Small intestine (tissue), 7 donors: Measurements from ENCODE around the gene SWSAP1. TPM values are rescaled to one million over a fixed set of nuclear protein-coding genes. Genes with fewer than 3 reads are reported as not detected.
"Not testable (repeated sequence)": the region's sequence is repeated elsewhere in the genome, so short reads cannot be mapped to it uniquely, and the experiment has no call there.

Experiments
- DNase-seq, 2 donors: peaks; one replicate each; pipeline versions ENCODE4 v3.0.0 to v3.0.0-alpha.2; 2013
- FAIRE-seq: peaks from 2 replicates; lab custom pipeline; 2012; peaks lifted over from hg19 to GRCh38; lab: Jason Lieb, UNC
- H3K27ac ChIP-seq, 3 donors: one replicate each; pipeline ENCODE4 v1.5.1; 2013; ENCODE audit warnings: low read length in 2 of 3, mild to moderate bottlenecking in 2 of 3, control low read depth in 1 of 3, inconsistent platforms in 1 of 3, low read depth in 1 of 3, moderate library complexity in 1 of 3
- H3K27me3 ChIP-seq, 3 donors: one replicate each; pipeline ENCODE4 v1.6.1; 2013; ENCODE audit warnings: low read length in 3 of 3, inconsistent platforms in 1 of 3; ENCODE audit not compliant: control insufficient read depth in 3 of 3, insufficient read depth in 3 of 3
- H3K36me3 ChIP-seq, 3 donors: one replicate each; pipeline ENCODE4 v1.6.1; 2013; ENCODE audit warnings: low read length in 3 of 3, inconsistent platforms in 1 of 3, low read depth in 1 of 3, mild to moderate bottlenecking in 1 of 3, moderate library complexity in 1 of 3; ENCODE audit not compliant: control insufficient read depth in 3 of 3, insufficient read depth in 2 of 3
- H3K4me1 ChIP-seq, 3 donors: one replicate each; pipeline ENCODE4 v1.6.1; 2013; ENCODE audit warnings: low read length in 2 of 3, inconsistent platforms in 1 of 3, low read depth in 1 of 3, mild to moderate bottlenecking in 1 of 3, moderate library complexity in 1 of 3; ENCODE audit not compliant: control insufficient read depth in 3 of 3, insufficient read depth in 2 of 3
- H3K4me3 ChIP-seq, 3 donors: one replicate each; pipeline ENCODE4 v1.5.1; 2013; ENCODE audit warnings: low read length in 3 of 3, control low read depth in 1 of 3, inconsistent platforms in 1 of 3, low read depth in 1 of 3, mild to moderate bottlenecking in 1 of 3, moderate library complexity in 1 of 3
- H3K9me3 ChIP-seq, 2 donors: one replicate each; pipeline ENCODE4 v1.6.1; 2013; ENCODE audit warnings: low read depth in 1 of 2, low read length in 1 of 2; ENCODE audit not compliant: control insufficient read depth in 2 of 2, insufficient read depth in 1 of 2
- WGBS, 3 donors: extraction: QIAGEN DNeasy Blood & Tissue Kit; methylation state at CpG; one replicate each; pipeline ENCODE4 v1.1.7; 2013; 5-methylcytosine and 5-hydroxymethylcytosine counted together
- polyA plus RNA-seq, 4 donors: library from polyadenylated mRNA; stranded (reverse) in 3 of 4; unstranded in 1 of 4; fragments of 200-250 nt in 3 of 4; fragments of 120-200 nt in 1 of 4; gene quantifications; one replicate each; pipeline versions ENCODE4 v1.2.1 to v1.2.3, GENCODE V29; 2013
- donor health status: healthy with polysubstance abuse.
- donor health status: control.
- donor health status: control.
- donor health status: Bipolar disorder and iron deficiency.
- donor health status: healthy.

SWSAP1 gene
- polyA plus RNA-seq, 4 donors: 3.0 to 4.0 (median 3.2) TPM

DNA sequence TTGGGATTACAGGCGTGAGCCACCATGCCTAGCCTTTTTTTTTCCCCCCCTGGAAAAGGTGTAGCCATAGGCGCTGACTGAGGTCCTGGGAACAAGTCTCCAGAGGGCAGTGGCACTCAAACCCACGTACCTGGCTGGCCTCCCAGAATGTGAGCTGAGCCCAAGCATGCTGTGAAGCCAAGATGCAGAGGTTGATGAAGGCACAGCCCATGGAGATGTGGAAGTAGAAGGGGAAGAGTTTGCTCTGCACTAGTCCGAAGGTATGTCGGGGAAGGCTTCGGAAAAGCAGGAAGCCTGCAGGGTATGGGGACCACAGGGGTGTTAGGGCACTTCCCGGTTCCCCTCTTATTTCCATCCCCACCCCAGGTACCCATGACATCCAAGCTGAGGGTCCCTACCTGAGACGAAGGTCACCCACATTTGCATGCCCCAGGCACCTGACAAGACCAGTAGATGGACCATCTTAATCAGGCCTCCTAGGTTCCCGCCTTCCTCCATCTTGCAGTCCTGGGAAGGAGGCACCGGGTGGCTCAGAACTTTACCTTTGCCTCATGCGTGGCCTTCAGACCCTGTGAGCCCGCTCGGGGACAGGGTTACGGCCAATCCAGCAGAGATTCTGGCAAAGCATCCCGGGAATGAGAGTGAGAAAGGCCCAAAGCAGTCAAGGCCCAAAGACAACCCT is 29.2 kb upstream of the SWSAP1 start:
- FAIRE-seq (no peak), DNase-seq (peak; percentile 33 to 47)
- Histone ChIP-seq H3K27ac (peak overlapping the region; percentile 59 to 86 (median 84)), H3K4me1 (peaks cover 4 to 31% (median 5%) of the 10 kb centered on the region in 3 donors), H3K27me3 (no peaks in the 10 kb centered on the region), H3K36me3 (peaks cover 0 to 29% (median 0%) of the 10 kb centered on the region in 3 donors), H3K9me3 (peaks cover 0 to 11% of the 10 kb centered on the region in 2 donors), H3K4me3 (peak overlapping the region; percentile 64 to 92 (median 67))
- WGBS, 3 donors: 18 to 41% (median 38%) methylated on average over 15 of the region's 15 CpGs

DNA sequence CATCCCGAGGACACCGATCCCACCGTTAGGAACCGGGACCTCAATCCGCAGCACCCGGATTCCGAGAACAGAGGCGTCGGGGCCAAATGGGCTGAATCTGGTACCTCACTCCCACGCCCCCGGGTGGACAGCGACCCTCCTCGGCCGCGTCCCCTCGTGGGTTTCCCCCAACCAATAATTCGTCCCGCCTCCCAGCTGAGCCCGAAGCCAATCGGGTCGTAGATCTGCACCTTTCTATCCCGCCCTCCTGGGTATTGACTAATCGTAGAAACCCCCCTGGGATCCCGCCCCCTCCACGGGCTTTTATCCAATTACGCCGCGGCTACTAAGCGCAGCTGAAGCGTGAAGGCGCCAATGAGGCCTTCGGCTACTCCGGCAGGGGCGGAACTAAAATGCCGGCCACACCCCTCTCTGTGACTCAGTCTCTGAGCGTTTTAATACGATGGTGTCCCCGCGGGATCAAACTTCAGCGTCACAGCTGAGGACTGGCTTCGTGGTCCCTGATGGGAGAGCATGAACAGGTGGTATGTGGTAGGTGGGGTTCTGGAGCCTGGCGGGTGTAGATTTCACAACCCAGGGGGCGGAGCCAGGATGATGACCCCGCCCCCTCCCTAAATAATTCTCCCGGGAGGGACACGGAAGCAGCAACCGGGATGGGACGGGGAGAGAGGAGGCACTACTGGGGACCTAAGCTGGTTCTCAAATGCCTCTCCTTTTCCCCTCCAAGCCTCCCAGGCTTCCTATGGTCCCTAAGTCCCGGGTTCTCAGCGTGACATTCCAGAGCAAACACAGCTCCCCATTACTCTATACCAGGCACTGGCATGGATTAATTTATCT is 28.1 kb upstream of the SWSAP1 start, which contains the start of the genes CCDC159 and TMEM205:
TSS of gene CCDC159 (plus strand) at position 416 of the 837 bp plus-strand sequence. CDS start at position 504, 88 bp downstream.
TSS of gene TMEM205 (minus strand) at position 165 of the 837 bp plus-strand sequence. CDS start 649 bp downstream, outside the sequence.
- peak within 1 kb of the TSS; percentile 64 to 92 (median 67) for H3K4me3 ChIP-seq
- peaks cover 4 to 31% (median 5%) of the 10 kb centered on the region in 3 donors for H3K4me1 ChIP-seq
- no peaks in the 10 kb centered on the region for H3K27me3 ChIP-seq
- DNase-seq (peak; percentile 99), FAIRE-seq (peak; percentile 82)
- H3K27ac ChIP-seq: peak within 1 kb of the TSS; percentile 59 to 88 (median 86)
- 0% methylated on average over 46 to 50 of the region's 50 CpGs for WGBS, 3 donors
- H3K36me3 ChIP-seq: peaks cover 0 to 25% (median 0%) of the 10 kb centered on the region in 3 donors
- H3K9me3 ChIP-seq: peaks cover 0 to 10% of the 10 kb centered on the region in 2 donors

GRCh38 chr19:11347546-11348039 is 26.9 kb upstream of the SWSAP1 start:
- no peaks in the 10 kb centered on the region for H3K27me3 ChIP-seq
- WGBS, 3 donors: 71 to 77% (median 73%) methylated on average over 6 to 7 of the region's 7 CpGs
- H3K9me3 ChIP-seq: peaks cover 0 to 8% of the 10 kb centered on the region in 2 donors
- peaks cover 0 to 15% (median 0%) of the 10 kb centered on the region in 3 donors for H3K36me3 ChIP-seq
- DNase-seq (no peak), FAIRE-seq (no peak)
- H3K4me1 ChIP-seq: peaks cover 4 to 31% (median 5%) of the 10 kb centered on the region in 3 donors
- H3K4me3 ChIP-seq: no peak overlapping the region
- no peak overlapping the region for H3K27ac ChIP-seq

GRCh38 chr19:11349171-11349570 is 25.3 kb upstream of the SWSAP1 start:
- peaks cover 0 to 7% (median 0%) of the 10 kb centered on the region in 3 donors for H3K36me3 ChIP-seq
- peaks cover 0 to 8% of the 10 kb centered on the region in 2 donors for H3K9me3 ChIP-seq
- FAIRE-seq (no peak), DNase-seq (no peak)
- 90 to 91% (median 90%) methylated on average over 4 of the region's 4 CpGs for WGBS, 3 donors
- no peaks in the 10 kb centered on the region for H3K27me3 ChIP-seq
- no peak overlapping the region for H3K4me3 ChIP-seq
- no peak overlapping the region for H3K27ac ChIP-seq
- H3K4me1 ChIP-seq: peaks cover 0 to 16% (median 4%) of the 10 kb centered on the region in 3 donors

- H3K4me1 ChIP-seq, H3K4me3 ChIP-seq, FAIRE-seq, H3K36me3 ChIP-seq, H3K9me3 ChIP-seq, H3K27ac ChIP-seq, DNase-seq: not testable (repeated sequence)
- peaks cover 0 to 13% (median 0%) of the 10 kb centered on the region in 3 donors for H3K27me3 ChIP-seq
- 95 to 98% (median 95%) methylated on average over 4 of the region's 4 CpGs for WGBS, 3 donors
Observed at GRCh38 chr19:11354102-11354501, 20.4 kb upstream of the SWSAP1 start.

DNA sequence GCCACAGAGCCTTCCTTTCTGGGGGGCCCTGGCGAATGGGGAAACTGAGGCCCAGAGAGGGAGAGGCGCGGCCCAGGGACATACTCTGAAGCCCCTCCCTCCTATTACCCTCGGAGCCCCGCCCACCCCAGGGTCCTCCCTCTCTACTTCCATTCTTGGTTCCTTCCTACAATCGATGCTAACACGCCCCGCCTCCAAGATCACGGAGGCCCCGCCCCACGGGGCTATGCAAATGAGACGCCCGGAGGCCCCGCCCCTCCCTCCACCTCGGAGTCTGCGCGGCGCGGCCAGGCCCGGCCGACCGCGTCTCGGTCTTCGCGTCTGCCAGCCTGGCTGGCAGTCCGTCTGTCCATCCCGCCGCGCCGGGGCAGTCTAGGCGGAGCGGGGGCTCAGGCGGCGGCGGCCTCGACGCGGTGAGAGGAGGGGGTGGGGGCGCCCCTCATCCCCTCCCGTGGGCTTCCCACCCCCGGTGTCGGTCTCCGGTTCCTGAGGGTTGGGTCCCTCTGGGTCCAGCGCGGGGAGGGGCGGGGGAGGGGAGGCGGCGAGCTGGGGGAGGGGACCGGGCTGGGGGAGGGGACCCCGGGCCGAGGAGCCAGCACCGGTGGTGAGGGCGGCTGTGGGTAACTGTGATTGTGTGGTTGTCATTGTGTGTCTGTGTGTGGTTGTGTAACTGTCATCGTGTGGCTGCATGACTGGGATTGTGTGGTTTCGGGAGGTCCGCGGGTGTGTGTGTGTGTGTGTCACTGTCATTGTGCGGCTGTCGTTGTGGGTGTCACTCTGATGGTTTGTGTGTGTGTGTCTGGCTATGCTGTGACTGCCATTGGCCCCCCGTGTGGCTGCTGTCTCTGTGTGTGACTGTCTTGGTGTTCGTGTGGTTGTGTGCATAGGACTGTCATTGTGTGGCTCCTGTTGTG is 19.0 kb upstream of the SWSAP1 start, which contains the start of gene PLPPR2:
TSS of gene PLPPR2 (plus strand) at position 273 of the 914 bp plus-strand sequence. CDS start 2,242 bp downstream, outside the sequence.
- Histone ChIP-seq H3K27me3 (peaks cover 0 to 14% (median 0%) of the 10 kb centered on the region in 3 donors), H3K4me3 (peak within 1 kb of the TSS; percentile 34 to 40 (median 35)), H3K9me3 (no peaks in the 10 kb centered on the region), H3K4me1 (peaks cover 0 to 4% (median 0%) of the 10 kb centered on the region in 3 donors), H3K36me3 (peaks cover 0 to 13% (median 0%) of the 10 kb centered on the region in 3 donors), H3K27ac (no peak within 1 kb of the TSS)
- 3 to 6% (median 5%) methylated on average over 43 to 62 of the region's 62 CpGs for WGBS, 3 donors
- DNase-seq: peak; percentile 79 to 89
- FAIRE-seq: no peak

GRCh38 chr19:11356074-11356397 is 18.4 kb upstream of the SWSAP1 start:
- H3K27me3 ChIP-seq: peaks cover 0 to 19% (median 0%) of the 10 kb centered on the region in 3 donors
- peaks cover 0 to 9% (median 0%) of the 10 kb centered on the region in 3 donors for H3K4me1 ChIP-seq
- H3K36me3 ChIP-seq: peaks cover 0 to 15% (median 0%) of the 10 kb centered on the region in 3 donors
- no peak overlapping the region for H3K27ac ChIP-seq
- H3K9me3 ChIP-seq: no peaks in the 10 kb centered on the region
- FAIRE-seq (no peak), DNase-seq (no peak)
- 86 to 92% (median 87%) methylated on average over 6 of the region's 6 CpGs for WGBS, 3 donors
- peak overlapping the region in 2 of 3 donors; percentile 34 to 40 for H3K4me3 ChIP-seq
